ENCODE measurements around the gene CECR2.

CECR2 gene

GRCh38 chr22:17541476-17541875 lies 172.2 kb downstream of the CECR2 start:
- DNase-seq, result no peak
- Histone ChIP-seq H3K9me3 (replicated peaks; ENCODE audit: insufficient read depth, low read length) (no peaks in the 10 kb centered on the region), H3K27ac (ENCODE audit: low read length) (no peak overlapping the region), H3K36me3 (replicated peaks; ENCODE audit: insufficient read depth, low read length) (no peaks in the 10 kb centered on the region), H3K79me2 (ENCODE audit: low read length) (no peaks in the 10 kb centered on the region), H3K9ac (ENCODE audit: low read length) (no peak overlapping the region), H4K20me1 (ENCODE audit: insufficient read depth, low read length) (no peaks in the 10 kb centered on the region), H2AFZ (ENCODE audit: low read length) (no peak overlapping the region), H3K9me2 (replicated peaks; ENCODE audit: insufficient read depth, low read length) (no peaks in the 10 kb centered on the region), H3K4me3 (ENCODE audit: low read length) (no peak overlapping the region), H3K4me1 (ENCODE audit: low read length) (no peaks in the 10 kb centered on the region), H3K4me2 (ENCODE audit: low read depth, low read length) (no peak overlapping the region), H3F3A (ENCODE audit: insufficient read depth, low read length) (no peaks in the 10 kb centered on the region), H3K27me3 (replicated peaks; ENCODE audit: insufficient read depth, low read length) (no peaks in the 10 kb centered on the region)
- no peak for TF ChIP-seq CTCF (IDR thresholded peaks at IDR 0.05; ENCODE audit: low read length)
- TF ChIP-seq EZH2phosphoT487 (IDR thresholded peaks at IDR 0.05; ENCODE audit: low read length), result no peak
- TF ChIP-seq EZH2 (optimal IDR thresholded peaks at IDR 0.05; ENCODE audit: low read depth, low read length), result no peak

- Histone ChIP-seq H3K36me3 (replicated peaks; ENCODE audit: insufficient read depth, low read length) (no peaks in the 10 kb centered on the region), H3K9me2 (replicated peaks; ENCODE audit: insufficient read depth, low read length) (no peaks in the 10 kb centered on the region), H3K79me2 (ENCODE audit: low read length) (no peaks in the 10 kb centered on the region), H3F3A (ENCODE audit: insufficient read depth, low read length) (no peaks in the 10 kb centered on the region), H3K4me2 (ENCODE audit: low read depth, low read length) (no peak overlapping the region), H3K9ac (ENCODE audit: low read length) (no peak overlapping the region), H4K20me1 (ENCODE audit: insufficient read depth, low read length) (no peaks in the 10 kb centered on the region), H3K27me3 (replicated peaks; ENCODE audit: insufficient read depth, low read length) (no peaks in the 10 kb centered on the region), H3K4me1 (ENCODE audit: low read length) (no peaks in the 10 kb centered on the region), H3K4me3 (ENCODE audit: low read length) (no peak overlapping the region), H3K9me3 (replicated peaks; ENCODE audit: insufficient read depth, low read length) (no peaks in the 10 kb centered on the region), H3K27ac (ENCODE audit: low read length) (no peak overlapping the region), H2AFZ (ENCODE audit: low read length) (no peak overlapping the region)
- no peak for DNase-seq
- TF ChIP-seq EZH2 (optimal IDR thresholded peaks at IDR 0.05; ENCODE audit: low read depth, low read length) (no peak), EZH2phosphoT487 (IDR thresholded peaks at IDR 0.05; ENCODE audit: low read length) (no peak), CTCF (IDR thresholded peaks at IDR 0.05; ENCODE audit: low read length) (no peak)
Observed at GRCh38 chr22:17542452-17542851, 173.2 kb downstream of the CECR2 start.

- Histone ChIP-seq H3K27ac (ENCODE audit: low read length) (no peak overlapping the region), H2AFZ (ENCODE audit: low read length) (no peak overlapping the region)
Observed at GRCh38 chr22:17548010-17548755, 178.9 kb downstream of the CECR2 start.

More at GRCh38 chr22:17548010-17548755, 178.9 kb downstream of the CECR2 start:
- Histone ChIP-seq H3K9ac (ENCODE audit: low read length) (no peak overlapping the region), H3K9me3 (replicated peaks; ENCODE audit: insufficient read depth, low read length) (no peaks in the 10 kb centered on the region), H3K4me1 (ENCODE audit: low read length) (no peaks in the 10 kb centered on the region), H3K36me3 (replicated peaks; ENCODE audit: insufficient read depth, low read length) (no peaks in the 10 kb centered on the region), H3K4me2 (ENCODE audit: low read depth, low read length) (no peak overlapping the region), H3K27me3 (replicated peaks; ENCODE audit: insufficient read depth, low read length) (no peaks in the 10 kb centered on the region), H3K79me2 (ENCODE audit: low read length) (no peaks in the 10 kb centered on the region), H3F3A (ENCODE audit: insufficient read depth, low read length) (no peaks in the 10 kb centered on the region), H3K9me2 (replicated peaks; ENCODE audit: insufficient read depth, low read length) (no peaks in the 10 kb centered on the region), H3K4me3 (ENCODE audit: low read length) (no peak overlapping the region), H4K20me1 (ENCODE audit: insufficient read depth, low read length) (no peaks in the 10 kb centered on the region)
- no peak for TF ChIP-seq EZH2phosphoT487 (IDR thresholded peaks at IDR 0.05; ENCODE audit: low read length)
- TF ChIP-seq CTCF (IDR thresholded peaks at IDR 0.05; ENCODE audit: low read length), result no peak
- no peak for TF ChIP-seq EZH2 (optimal IDR thresholded peaks at IDR 0.05; ENCODE audit: low read depth, low read length)
- no peak for DNase-seq
